ENCODE results near the gene MAML3. TPM values are rescaled to one million over a fixed set of nuclear protein-coding genes. Genes with fewer than 3 reads are reported as not detected.
"Not testable (repeated sequence)": the region's sequence is repeated elsewhere in the genome, so short reads cannot be mapped to it uniquely, and the experiment has no call there.

MAML3 gene
- total and polyA plus RNA-seq, 2 donors = 4.3 to 5.2 TPM

- no peak overlapping the region for H3K4me3 ChIP-seq (ENCODE audit: low read length in 2 of 2)
- 94% methylated on average over 1 of the region's 1 CpG for WGBS
- no peaks in the 10 kb centered on the region for H3K4me1 ChIP-seq (ENCODE audit: control insufficient read depth in 2 of 2, insufficient read depth in 2 of 2, low read length in 2 of 2)
- H3K9me3 ChIP-seq (ENCODE audit: control insufficient read depth in 2 of 2, insufficient read depth in 1 of 2, low read length in 1 of 2) = peaks cover 0 to 4% of the 10 kb centered on the region in 2 donors
- H3K36me3 ChIP-seq (ENCODE audit: control insufficient read depth in 2 of 2, insufficient read depth in 2 of 2, low read length in 1 of 2) = peaks cover 0 to 1% of the 10 kb centered on the region in 2 donors
- H3K27ac ChIP-seq (ENCODE audit: low read depth in 1 of 2, low read length in 1 of 2) = no peak overlapping the region
- H3K27me3 ChIP-seq (ENCODE audit: control insufficient read depth in 2 of 2, insufficient read depth in 1 of 2, low read length in 1 of 2) = no peaks in the 10 kb centered on the region
- no peak for DNase-seq (ENCODE audit: low read depth in 6 of 9, low spot score in 9 of 9)
Observed at GRCh38 chr4:139709660-139710059, 444.3 kb downstream of the MAML3 start.

DNA sequence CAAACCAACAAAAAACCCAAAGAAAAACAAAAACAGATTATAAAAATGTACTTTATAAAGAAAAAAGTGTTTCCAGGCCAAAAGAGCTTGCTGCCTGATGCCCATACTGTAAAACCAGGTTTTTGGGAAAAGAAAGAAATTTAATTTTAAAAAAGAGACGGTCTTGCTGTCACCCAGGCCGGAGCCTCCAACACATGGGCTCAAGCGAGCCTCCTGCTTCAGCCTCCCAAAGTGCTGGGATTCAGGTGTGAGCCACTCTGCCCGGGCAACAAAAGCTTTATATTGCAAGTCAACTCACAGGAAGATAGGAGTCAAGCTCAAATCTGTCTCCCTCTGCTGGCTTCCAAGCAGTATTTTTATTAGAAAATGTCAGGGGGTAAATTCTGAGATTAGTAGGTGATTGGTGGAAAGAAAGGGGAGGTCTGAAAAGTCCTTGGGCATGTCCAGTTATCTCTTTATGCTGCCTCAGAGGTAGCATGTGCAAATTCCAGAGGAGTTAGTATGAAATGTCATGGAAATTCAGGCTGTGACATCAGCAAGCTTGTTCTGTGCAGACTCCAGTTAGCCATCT lies 449.0 kb downstream of the MAML3 start:
- H3K27ac ChIP-seq (ENCODE audit: low read depth in 1 of 2, low read length in 1 of 2) = no peak overlapping the region
- H3K36me3 ChIP-seq (ENCODE audit: control insufficient read depth in 2 of 2, insufficient read depth in 2 of 2, low read length in 1 of 2) = peaks cover 0 to 15% of the 10 kb centered on the region in 2 donors
- H3K4me3 ChIP-seq (ENCODE audit: low read length in 2 of 2) = no peak overlapping the region
- peaks cover 0 to 4% of the 10 kb centered on the region in 2 donors for H3K9me3 ChIP-seq (ENCODE audit: control insufficient read depth in 2 of 2, insufficient read depth in 1 of 2, low read length in 1 of 2)
- no peaks in the 10 kb centered on the region for H3K4me1 ChIP-seq (ENCODE audit: control insufficient read depth in 2 of 2, insufficient read depth in 2 of 2, low read length in 2 of 2)
- WGBS = 95% methylated on average over 4 of the region's 4 CpGs
- H3K27me3 ChIP-seq (ENCODE audit: control insufficient read depth in 2 of 2, insufficient read depth in 1 of 2, low read length in 1 of 2) = no peaks in the 10 kb centered on the region
- no peak for DNase-seq (ENCODE audit: low read depth in 6 of 9, low spot score in 9 of 9)

- H3K9me3 ChIP-seq (ENCODE audit: control insufficient read depth in 2 of 2, insufficient read depth in 1 of 2, low read length in 1 of 2) = no peaks in the 10 kb centered on the region
- no peaks in the 10 kb centered on the region for H3K4me1 ChIP-seq (ENCODE audit: control insufficient read depth in 2 of 2, insufficient read depth in 2 of 2, low read length in 2 of 2)
- H3K27me3 ChIP-seq (ENCODE audit: control insufficient read depth in 2 of 2, insufficient read depth in 1 of 2, low read length in 1 of 2) = no peaks in the 10 kb centered on the region
- no peak overlapping the region for H3K4me3 ChIP-seq (ENCODE audit: low read length in 2 of 2)
- WGBS = 94% methylated on average over 5 of the region's 5 CpGs
- H3K27ac ChIP-seq (ENCODE audit: low read depth in 1 of 2, low read length in 1 of 2) = no peak overlapping the region
- DNase-seq (ENCODE audit: low read depth in 6 of 9, low spot score in 9 of 9) = peak in 1 of 9 donors; percentile 13
- peaks cover 0 to 26% of the 10 kb centered on the region in 2 donors for H3K36me3 ChIP-seq (ENCODE audit: control insufficient read depth in 2 of 2, insufficient read depth in 2 of 2, low read length in 1 of 2)
Observed at GRCh38 chr4:139700568-139700967, 453.4 kb downstream of the MAML3 start.

DNA sequence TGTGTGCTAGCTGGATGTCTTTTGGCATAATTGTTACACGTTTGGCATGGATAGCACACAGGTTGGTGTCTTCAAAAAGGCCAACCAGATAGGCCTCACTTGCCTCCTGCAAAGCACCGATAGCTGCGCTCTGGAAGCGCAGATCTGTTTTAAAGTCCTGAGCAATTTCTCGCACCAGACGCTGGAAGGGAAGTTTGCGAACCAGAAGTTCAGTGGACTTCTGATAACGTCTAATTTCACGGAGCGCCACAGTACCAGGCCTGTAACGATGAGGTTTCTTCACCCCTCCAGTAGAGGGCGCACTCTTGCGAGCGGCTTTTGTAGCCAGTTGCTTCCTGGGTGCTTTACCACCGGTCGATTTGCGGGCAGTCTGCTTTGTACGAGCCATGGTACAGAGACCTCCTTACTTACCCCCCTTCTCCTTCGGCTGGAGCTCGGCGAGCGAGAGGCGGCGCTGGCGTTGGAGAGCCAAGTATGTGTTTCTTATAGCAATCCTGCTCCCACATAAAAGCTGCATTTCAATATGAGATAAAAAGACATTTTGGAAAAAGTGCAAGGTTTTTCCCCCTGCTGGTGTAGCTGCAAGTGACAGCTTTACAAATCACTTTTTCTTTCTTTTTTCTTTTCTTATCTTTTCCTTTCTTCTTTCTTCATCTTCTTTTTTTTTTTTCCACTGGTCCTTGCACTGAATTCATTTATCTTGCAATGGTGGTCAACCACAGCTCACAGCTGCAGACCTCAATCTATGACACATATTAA lies 455.6 kb downstream of the MAML3 start:
- H3K27ac ChIP-seq (ENCODE audit: low read depth in 1 of 2, low read length in 1 of 2); H3K4me1 ChIP-seq (ENCODE audit: control insufficient read depth in 2 of 2, insufficient read depth in 2 of 2, low read length in 2 of 2); H3K4me3 ChIP-seq (ENCODE audit: low read length in 2 of 2); H3K9me3 ChIP-seq (ENCODE audit: control insufficient read depth in 2 of 2, insufficient read depth in 1 of 2, low read length in 1 of 2); H3K27me3 ChIP-seq (ENCODE audit: control insufficient read depth in 2 of 2, insufficient read depth in 1 of 2, low read length in 1 of 2); DNase-seq (ENCODE audit: low read depth in 6 of 9, low spot score in 9 of 9): not testable (repeated sequence)
- peaks cover 0 to 15% of the 10 kb centered on the region in 2 donors for H3K36me3 ChIP-seq (ENCODE audit: control insufficient read depth in 2 of 2, insufficient read depth in 2 of 2, low read length in 1 of 2)
- WGBS = 98% methylated on average over 17 of the region's 25 CpGs

DNA sequence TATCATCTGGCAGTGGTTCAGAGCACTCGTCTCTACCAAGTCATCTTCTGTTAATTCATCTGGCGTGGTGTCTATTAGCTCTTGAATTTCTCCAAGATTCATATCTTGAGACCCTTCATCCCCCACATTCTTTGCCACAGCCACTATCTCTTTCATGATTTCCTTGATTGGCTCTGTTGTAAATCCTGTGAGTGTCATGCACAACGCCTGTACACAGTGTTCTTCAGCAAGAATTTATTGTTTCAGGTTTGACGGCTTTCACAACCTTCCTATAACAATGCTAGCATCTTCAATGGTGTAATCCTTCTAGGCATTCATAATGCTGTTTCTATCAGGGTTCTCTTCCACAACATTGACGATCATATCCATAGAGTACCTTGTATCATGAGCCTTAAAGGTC lies 457.5 kb downstream of the MAML3 start:
- no peak for DNase-seq (ENCODE audit: low read depth in 6 of 9, low spot score in 9 of 9)
- Histone ChIP-seq H3K36me3 (ENCODE audit: control insufficient read depth in 2 of 2, insufficient read depth in 2 of 2, low read length in 1 of 2) (peaks cover 0 to 13% of the 10 kb centered on the region in 2 donors), H3K9me3 (ENCODE audit: control insufficient read depth in 2 of 2, insufficient read depth in 1 of 2, low read length in 1 of 2) (no peaks in the 10 kb centered on the region), H3K4me3 (ENCODE audit: low read length in 2 of 2) (no peak overlapping the region), H3K27ac (ENCODE audit: low read depth in 1 of 2, low read length in 1 of 2) (no peak overlapping the region), H3K27me3 (ENCODE audit: control insufficient read depth in 2 of 2, insufficient read depth in 1 of 2, low read length in 1 of 2) (no peaks in the 10 kb centered on the region), H3K4me1 (ENCODE audit: control insufficient read depth in 2 of 2, insufficient read depth in 2 of 2, low read length in 2 of 2) (peaks cover 0 to 5% of the 10 kb centered on the region in 2 donors)
- WGBS = 98% methylated on average over 5 of the region's 5 CpGs

GRCh38 chr4:139694522-139695107 lies 459.4 kb downstream of the MAML3 start:
- no peak overlapping the region for H3K27ac ChIP-seq (ENCODE audit: low read depth in 1 of 2, low read length in 1 of 2)
- H3K9me3 ChIP-seq (ENCODE audit: control insufficient read depth in 2 of 2, insufficient read depth in 1 of 2, low read length in 1 of 2) = no peaks in the 10 kb centered on the region
- H3K36me3 ChIP-seq (ENCODE audit: control insufficient read depth in 2 of 2, insufficient read depth in 2 of 2, low read length in 1 of 2) = peaks cover 0 to 11% of the 10 kb centered on the region in 2 donors
- peaks cover 0 to 5% of the 10 kb centered on the region in 2 donors for H3K4me1 ChIP-seq (ENCODE audit: control insufficient read depth in 2 of 2, insufficient read depth in 2 of 2, low read length in 2 of 2)
- H3K27me3 ChIP-seq (ENCODE audit: control insufficient read depth in 2 of 2, insufficient read depth in 1 of 2, low read length in 1 of 2) = no peaks in the 10 kb centered on the region
- no peak for DNase-seq (ENCODE audit: low read depth in 6 of 9, low spot score in 9 of 9)
- no peak overlapping the region for H3K4me3 ChIP-seq (ENCODE audit: low read length in 2 of 2)
- WGBS = 99% methylated on average over 3 of the region's 3 CpGs

DNA sequence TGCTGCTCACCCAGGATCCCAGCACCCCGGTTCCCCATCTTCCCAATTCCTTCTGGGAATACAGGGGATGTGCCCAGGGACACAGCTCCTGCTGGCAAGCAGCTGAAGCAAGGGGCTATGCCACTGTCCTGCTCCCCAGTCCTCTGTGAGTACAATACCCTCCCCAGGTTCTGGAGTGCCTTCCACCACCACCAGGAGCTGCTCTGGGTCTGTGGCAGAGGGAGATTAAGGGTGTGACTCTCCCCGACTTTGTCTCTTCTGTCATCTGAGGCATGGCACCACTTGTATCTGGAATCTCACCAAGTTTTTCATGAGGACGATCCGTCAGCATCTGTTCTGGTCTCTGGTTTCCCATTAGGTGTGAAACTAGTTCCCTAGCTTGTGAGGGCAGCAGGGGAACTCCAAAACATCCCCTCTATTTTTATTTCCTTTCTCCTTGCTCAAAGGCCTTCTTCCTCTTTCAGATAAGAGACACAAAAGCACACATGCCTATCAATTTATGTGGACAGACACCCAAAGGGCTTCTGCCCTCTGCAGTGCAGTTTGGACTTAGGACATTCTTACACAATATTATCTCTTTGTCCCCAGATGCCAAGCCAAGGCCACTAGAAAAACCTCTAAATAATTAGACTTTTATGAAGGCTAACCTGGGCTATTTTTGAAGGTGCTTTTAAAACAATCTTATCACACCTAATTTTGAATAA lies 461.5 kb downstream of the MAML3 start:
- Histone ChIP-seq H3K27ac (ENCODE audit: low read depth in 1 of 2, low read length in 1 of 2) (no peak overlapping the region), H3K36me3 (ENCODE audit: control insufficient read depth in 2 of 2, insufficient read depth in 2 of 2, low read length in 1 of 2) (peaks cover 0 to 11% of the 10 kb centered on the region in 2 donors), H3K9me3 (ENCODE audit: control insufficient read depth in 2 of 2, insufficient read depth in 1 of 2, low read length in 1 of 2) (no peaks in the 10 kb centered on the region), H3K4me3 (ENCODE audit: low read length in 2 of 2) (no peak overlapping the region), H3K27me3 (ENCODE audit: control insufficient read depth in 2 of 2, insufficient read depth in 1 of 2, low read length in 1 of 2) (no peaks in the 10 kb centered on the region), H3K4me1 (ENCODE audit: control insufficient read depth in 2 of 2, insufficient read depth in 2 of 2, low read length in 2 of 2) (peaks cover 0 to 5% of the 10 kb centered on the region in 2 donors)
- 73% methylated on average over 4 of the region's 4 CpGs for WGBS
- DNase-seq (ENCODE audit: low read depth in 6 of 9, low spot score in 9 of 9) = peak in 1 of 9 donors; percentile 18

DNA sequence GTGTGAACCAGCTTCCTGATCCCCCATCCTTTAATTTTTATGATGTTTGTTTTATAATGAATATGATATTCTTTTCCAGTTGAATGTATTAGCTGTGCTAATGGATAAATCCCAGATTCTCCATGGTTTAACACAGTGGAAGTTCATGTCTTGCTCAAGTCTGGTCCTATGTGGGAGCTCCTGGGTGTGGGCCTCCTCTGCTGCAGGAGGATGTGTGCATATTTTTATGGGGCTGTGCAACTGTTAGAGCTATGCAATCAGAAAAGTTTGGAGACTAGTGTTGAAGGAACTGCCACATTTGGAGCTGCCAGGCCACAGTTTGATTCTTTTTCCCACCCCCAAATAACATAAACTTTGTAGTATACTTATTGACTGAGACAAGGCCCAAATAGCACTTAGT lies 463.6 kb downstream of the MAML3 start:
- Histone ChIP-seq H3K36me3 (ENCODE audit: control insufficient read depth in 2 of 2, insufficient read depth in 2 of 2, low read length in 1 of 2) (no peaks in the 10 kb centered on the region), H3K4me3 (ENCODE audit: low read length in 2 of 2) (no peak overlapping the region), H3K27ac (ENCODE audit: low read depth in 1 of 2, low read length in 1 of 2) (no peak overlapping the region), H3K4me1 (ENCODE audit: control insufficient read depth in 2 of 2, insufficient read depth in 2 of 2, low read length in 2 of 2) (peaks cover 0 to 5% of the 10 kb centered on the region in 2 donors), H3K27me3 (ENCODE audit: control insufficient read depth in 2 of 2, insufficient read depth in 1 of 2, low read length in 1 of 2) (no peaks in the 10 kb centered on the region), H3K9me3 (ENCODE audit: control insufficient read depth in 2 of 2, insufficient read depth in 1 of 2, low read length in 1 of 2) (no peaks in the 10 kb centered on the region)
- DNase-seq (ENCODE audit: low read depth in 6 of 9, low spot score in 9 of 9) = no peak
